Measurements from ENCODE around the gene KRTAP9-7. TPM values are rescaled to one million over a fixed set of nuclear protein-coding genes. Genes with fewer than 3 reads are reported as not detected.
"Not testable (repeated sequence)": the region's sequence is repeated elsewhere in the genome, so short reads cannot be mapped to it uniquely, and the experiment has no call there.

KRTAP9-7 gene
- not detected for total RNA-seq

- DNase-seq; H3K4me1 Mint-ChIP-seq (ENCODE audit: low read depth); H3K4me3 Mint-ChIP-seq; H3K9me3 Mint-ChIP-seq; H3K27ac Mint-ChIP-seq; H3K36me3 Mint-ChIP-seq (ENCODE audit: insufficient read depth in 2 of 2); ATAC-seq (replicated peaks in 1 of 2): not testable (repeated sequence)
- peaks cover 22% of the 10 kb centered on the region for H3K27me3 Mint-ChIP-seq (ENCODE audit: low read depth)
Observed at GRCh38 chr17:41275648-41276190, at the start of gene KRTAP9-7. TSS of gene KRTAP9-7 (plus strand) at chr17:41275698. CDS start at chr17:41275698, 0 bp downstream.

GRCh38 chr17:41226051-41226450 lies 49.4 kb upstream of the KRTAP9-7 start:
- H3K27me3 Mint-ChIP-seq (ENCODE audit: low read depth), result peaks cover 4% of the 10 kb centered on the region
- no peaks in the 10 kb centered on the region for H3K36me3 Mint-ChIP-seq (ENCODE audit: insufficient read depth in 2 of 2)
- ATAC-seq (replicated peaks in 1 of 2), result no peak
- H3K27ac Mint-ChIP-seq, result no peak overlapping the region
- no peaks in the 10 kb centered on the region for H3K4me1 Mint-ChIP-seq (ENCODE audit: low read depth)
- DNase-seq, result no peak
- H3K9me3 Mint-ChIP-seq, result no peaks in the 10 kb centered on the region
- no peak overlapping the region for H3K4me3 Mint-ChIP-seq

- not testable (repeated sequence) for H3K27me3 Mint-ChIP-seq (ENCODE audit: low read depth); H3K4me1 Mint-ChIP-seq (ENCODE audit: low read depth); H3K4me3 Mint-ChIP-seq; H3K36me3 Mint-ChIP-seq (ENCODE audit: insufficient read depth in 2 of 2); ATAC-seq (replicated peaks in 1 of 2); H3K27ac Mint-ChIP-seq; DNase-seq; H3K9me3 Mint-ChIP-seq
Observed at GRCh38 chr17:41226598-41227095, 48.9 kb upstream of the KRTAP9-7 start, which contains the start of gene KRTAP9-2. TSS of gene KRTAP9-2 (plus strand) at chr17:41226648. CDS start at chr17:41226655, 7 bp downstream.

DNA sequence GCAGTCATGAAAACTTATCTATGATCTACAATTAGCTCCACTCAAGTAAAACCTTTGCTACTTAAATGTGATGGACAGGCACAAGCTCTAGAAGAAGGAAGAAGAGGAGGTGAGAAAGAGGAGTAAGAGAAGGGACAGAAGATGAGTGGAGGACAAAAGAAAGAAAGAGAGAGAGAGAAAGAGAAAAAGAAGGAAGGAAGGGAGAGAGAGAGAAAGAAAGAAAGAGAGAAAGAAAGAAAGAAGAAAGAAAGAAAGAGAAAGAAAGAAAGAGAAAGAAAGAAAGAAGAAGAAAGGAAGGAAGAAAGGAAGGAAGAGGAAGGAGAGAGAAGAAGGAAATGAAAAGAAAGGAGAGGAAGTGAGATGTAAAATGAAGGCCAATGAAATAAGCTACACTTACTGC lies 45.4 kb upstream of the KRTAP9-7 start:
- Mint-ChIP-seq H3K27me3 (ENCODE audit: low read depth) (peaks cover 20% of the 10 kb centered on the region), H3K4me1 (ENCODE audit: low read depth) (no peaks in the 10 kb centered on the region), H3K27ac (no peak overlapping the region), H3K36me3 (ENCODE audit: insufficient read depth in 2 of 2) (no peaks in the 10 kb centered on the region), H3K9me3 (no peaks in the 10 kb centered on the region), H3K4me3 (no peak overlapping the region)
- ATAC-seq (replicated peaks in 1 of 2) (no peak), DNase-seq (no peak)

DNA sequence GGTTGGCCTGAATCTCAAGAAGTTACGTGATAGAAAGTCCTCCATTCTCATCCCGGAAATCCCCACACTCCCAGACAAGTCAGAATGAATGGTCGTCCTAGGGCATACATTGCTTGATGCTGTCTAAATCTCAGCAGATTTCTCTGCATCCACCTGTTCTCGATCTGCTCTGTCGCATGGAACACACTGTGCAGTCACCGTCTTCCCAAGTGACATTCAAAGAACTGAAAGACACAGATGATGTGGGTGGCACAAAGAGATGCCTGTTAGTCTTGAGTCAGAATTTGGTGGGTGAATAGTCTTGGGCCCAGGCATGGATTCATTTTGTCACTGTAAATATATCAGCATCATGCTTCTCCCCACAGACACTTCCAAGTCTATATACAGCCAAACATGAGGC lies 43.8 kb upstream of the KRTAP9-7 start:
- ATAC-seq (replicated peaks in 1 of 2), result no peak
- H3K4me3 Mint-ChIP-seq, result no peak overlapping the region
- peaks cover 25% of the 10 kb centered on the region for H3K27me3 Mint-ChIP-seq (ENCODE audit: low read depth)

GRCh38 chr17:41232399-41233105 lies 42.9 kb upstream of the KRTAP9-7 start, which contains the start of gene KRTAP9-3:
TSS of gene KRTAP9-3 (plus strand) at chr17:41232449. CDS start at chr17:41232502, 53 bp downstream.
- not testable (repeated sequence) for H3K27ac Mint-ChIP-seq; ATAC-seq (replicated peaks in 1 of 2); H3K9me3 Mint-ChIP-seq; DNase-seq; H3K36me3 Mint-ChIP-seq (ENCODE audit: insufficient read depth in 2 of 2); H3K4me1 Mint-ChIP-seq (ENCODE audit: low read depth); H3K4me3 Mint-ChIP-seq
- peaks cover 25% of the 10 kb centered on the region for H3K27me3 Mint-ChIP-seq (ENCODE audit: low read depth)

More for the DNA sequence above, 43.8 kb upstream of the KRTAP9-7 start:
- H3K27ac Mint-ChIP-seq, result no peak overlapping the region
- DNase-seq, result no peak
- no peaks in the 10 kb centered on the region for H3K36me3 Mint-ChIP-seq (ENCODE audit: insufficient read depth in 2 of 2)
- no peaks in the 10 kb centered on the region for H3K9me3 Mint-ChIP-seq
- H3K4me1 Mint-ChIP-seq (ENCODE audit: low read depth), result no peaks in the 10 kb centered on the region

DNA sequence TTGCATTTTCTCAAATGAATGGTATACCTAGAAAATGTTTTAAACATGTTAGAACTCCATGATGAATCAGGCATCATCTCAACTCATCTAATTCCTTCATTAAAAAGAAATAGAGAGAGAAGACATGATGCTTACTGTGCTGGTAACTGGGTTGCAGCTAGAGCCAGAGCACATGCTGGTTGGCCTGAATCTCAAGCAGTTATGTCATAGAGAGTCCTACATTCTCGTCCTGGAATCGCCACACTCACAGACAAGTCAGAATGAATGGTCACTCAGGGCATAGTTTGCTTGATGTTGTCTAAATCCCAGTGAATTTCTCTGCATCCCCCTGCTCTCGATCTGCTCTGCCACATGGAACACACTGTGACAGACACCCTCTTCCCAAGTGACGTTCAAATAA lies 38.4 kb upstream of the KRTAP9-7 start:
- ATAC-seq (replicated peaks in 1 of 2); H3K27ac Mint-ChIP-seq; H3K36me3 Mint-ChIP-seq (ENCODE audit: insufficient read depth in 2 of 2); H3K4me1 Mint-ChIP-seq (ENCODE audit: low read depth); DNase-seq; H3K4me3 Mint-ChIP-seq; H3K9me3 Mint-ChIP-seq: not testable (repeated sequence)
- H3K27me3 Mint-ChIP-seq (ENCODE audit: low read depth), result peaks cover 28% of the 10 kb centered on the region

GRCh38 chr17:41237949-41238437 lies 37.5 kb upstream of the KRTAP9-7 start, which contains the start of gene KRTAP9-8:
TSS of gene KRTAP9-8 (plus strand) at chr17:41237999. CDS start at chr17:41238052, 53 bp downstream.
- H3K27ac Mint-ChIP-seq; H3K36me3 Mint-ChIP-seq (ENCODE audit: insufficient read depth in 2 of 2); ATAC-seq (replicated peaks in 1 of 2); H3K4me1 Mint-ChIP-seq (ENCODE audit: low read depth); H3K9me3 Mint-ChIP-seq; DNase-seq; H3K4me3 Mint-ChIP-seq: not testable (repeated sequence)
- peaks cover 25% of the 10 kb centered on the region for H3K27me3 Mint-ChIP-seq (ENCODE audit: low read depth)

DNA sequence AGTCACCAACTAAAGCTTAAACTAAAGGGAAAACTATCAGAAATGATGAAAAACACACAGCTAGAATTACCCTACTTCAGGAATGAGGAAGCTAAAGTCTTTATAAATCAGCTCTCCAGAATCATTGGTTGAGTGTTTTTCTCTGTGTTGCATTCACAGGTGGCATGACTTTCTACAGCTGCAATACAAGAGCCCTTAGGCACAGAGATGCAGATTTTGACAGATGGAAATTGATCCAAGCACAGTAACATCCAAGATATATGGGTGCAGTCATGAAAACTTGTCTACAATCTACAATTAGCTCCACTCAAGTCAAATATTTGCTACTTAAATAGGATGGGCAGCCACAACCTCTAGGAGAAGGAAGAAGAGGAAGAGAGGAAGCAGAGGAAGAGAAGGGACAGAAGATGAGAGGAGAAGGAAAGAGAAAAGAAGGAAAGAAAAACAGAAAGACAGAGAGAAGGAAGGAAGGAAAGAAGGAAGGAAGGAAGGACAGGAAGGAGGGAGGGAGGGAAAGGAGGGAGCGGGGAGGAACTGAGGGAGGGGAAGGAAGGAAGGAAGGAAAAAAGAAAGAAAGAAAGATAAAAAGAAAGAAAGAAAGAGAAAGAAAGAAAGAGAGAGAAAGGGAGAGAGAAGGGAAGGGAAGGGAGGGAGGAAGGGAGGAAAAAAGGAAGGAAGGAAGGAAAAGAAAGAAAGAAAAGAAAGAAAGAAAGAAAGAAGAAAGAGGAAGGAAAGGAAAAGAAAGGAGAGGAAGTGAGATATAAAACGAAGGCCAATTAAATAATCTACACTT lies 28.3 kb upstream of the KRTAP9-7 start:
- H3K4me3 Mint-ChIP-seq; H3K36me3 Mint-ChIP-seq (ENCODE audit: insufficient read depth in 2 of 2); H3K27me3 Mint-ChIP-seq (ENCODE audit: low read depth); H3K9me3 Mint-ChIP-seq; DNase-seq; H3K27ac Mint-ChIP-seq; H3K4me1 Mint-ChIP-seq (ENCODE audit: low read depth); ATAC-seq (replicated peaks in 1 of 2): not testable (repeated sequence)

DNA sequence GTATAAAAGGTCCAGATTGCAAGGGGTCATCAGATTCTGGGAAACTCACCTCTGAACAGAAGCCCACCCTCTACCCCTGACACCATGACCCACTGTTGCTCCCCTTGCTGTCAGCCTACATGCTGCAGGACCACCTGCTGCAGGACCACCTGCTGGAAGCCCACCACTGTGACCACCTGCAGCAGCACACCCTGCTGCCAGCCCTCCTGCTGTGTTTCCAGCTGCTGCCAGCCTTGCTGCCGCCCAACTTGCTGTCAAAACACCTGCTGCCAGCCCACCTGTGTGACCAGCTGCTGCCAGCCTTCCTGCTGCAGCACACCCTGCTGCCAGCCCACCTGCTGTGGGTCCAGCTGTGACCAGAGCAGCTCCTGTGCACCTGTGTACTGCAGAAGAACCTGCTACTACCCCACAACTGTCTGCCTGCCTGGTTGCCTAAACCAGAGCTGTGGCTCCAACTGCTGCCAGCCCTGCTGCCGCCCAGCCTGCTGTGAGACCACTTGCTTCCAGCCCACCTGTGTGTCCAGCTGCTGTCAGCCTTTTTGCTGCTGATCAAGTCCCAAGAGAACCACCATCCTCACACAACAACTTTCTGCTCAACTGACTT lies 25.8 kb upstream of the KRTAP9-7 start, which contains the start of gene KRTAP9-4:
Gene KRTAP9-4, plus strand, starts transcription at position 51 of the 604 bp plus-strand sequence. Its CDS starts 34 bp downstream, at position 85.
- H3K36me3 Mint-ChIP-seq (ENCODE audit: insufficient read depth in 2 of 2); DNase-seq; ATAC-seq (replicated peaks in 1 of 2); H3K9me3 Mint-ChIP-seq; H3K27ac Mint-ChIP-seq; H3K4me1 Mint-ChIP-seq (ENCODE audit: low read depth); H3K4me3 Mint-ChIP-seq: not testable (repeated sequence)
- peaks cover 13% of the 10 kb centered on the region for H3K27me3 Mint-ChIP-seq (ENCODE audit: low read depth)

- Mint-ChIP-seq H3K27ac (no peak overlapping the region), H3K27me3 (ENCODE audit: low read depth) (peaks cover 13% of the 10 kb centered on the region), H3K9me3 (no peaks in the 10 kb centered on the region), H3K36me3 (ENCODE audit: insufficient read depth in 2 of 2) (no peaks in the 10 kb centered on the region), H3K4me3 (no peak overlapping the region), H3K4me1 (ENCODE audit: low read depth) (peaks cover 6% of the 10 kb centered on the region)
- DNase-seq (no peak), ATAC-seq (replicated peaks in 1 of 2) (no peak)
Observed at GRCh38 chr17:41251261-41251660, 24.2 kb upstream of the KRTAP9-7 start.

GRCh38 chr17:41254861-41255260 lies 20.6 kb upstream of the KRTAP9-7 start:
- Mint-ChIP-seq H3K9me3 (no peaks in the 10 kb centered on the region), H3K27me3 (ENCODE audit: low read depth) (peaks cover 13% of the 10 kb centered on the region), H3K27ac (no peak overlapping the region), H3K4me1 (ENCODE audit: low read depth) (peaks cover 6% of the 10 kb centered on the region), H3K4me3 (no peak overlapping the region), H3K36me3 (ENCODE audit: insufficient read depth in 2 of 2) (no peaks in the 10 kb centered on the region)
- ATAC-seq (replicated peaks in 1 of 2) (no peak), DNase-seq (no peak)

Measured in activated T-cell treated with anti-CD3 and anti-CD28 coated beads, Interleukin-2, amount 50 U/mL, for 72 hours (primary cell).